Neutrophil (primary cell): ENCODE measurements around the gene ZBP1.

Experiments
- H3K27ac ChIP-seq: fragments of 200-600 bp; sonication (generic); 2 replicates; pipeline ENCODE4 v1.5.1; 2016; ENCODE audit warnings: mild to moderate bottlenecking, moderate library complexity
- H3K27me3 ChIP-seq: fragments of 200-600 bp; sonication (generic); 2 replicates; pipeline ENCODE4 v1.6.0; 2016; ENCODE audit warnings: mild to moderate bottlenecking
- H3K36me3 ChIP-seq: fragments of 200-600 bp; sonication (generic); 2 replicates; pipeline ENCODE4 v1.5.1; 2017
- H3K4me1 ChIP-seq, 2 experiments: fragments of 200-600 bp in 1 of 2; sonication (generic) in 1 of 2; 1 replicate in 1 of 2; 2 replicates in 1 of 2; pipeline versions ENCODE4 v1.5.1 to v1.6.1; 2013 to 2016; ENCODE audit warnings: low read depth in 1 of 2, low read length in 1 of 2, mild to moderate bottlenecking in 1 of 2, moderate library complexity in 1 of 2; ENCODE audit not compliant: control insufficient read depth in 1 of 2, insufficient read depth in 1 of 2
- H3K4me3 ChIP-seq, 2 experiments: fragments of 200-600 bp in 1 of 2; sonication (generic) in 1 of 2; 1 replicate in 1 of 2; 2 replicates in 1 of 2; pipeline ENCODE4 v1.5.1; 2013 to 2016; ENCODE audit warnings: low read depth in 1 of 2, low read length in 1 of 2, mild to moderate bottlenecking in 1 of 2, moderate library complexity in 1 of 2
- H3K9me3 ChIP-seq: fragments of 200-600 bp; sonication (generic); 2 replicates; pipeline ENCODE4 v1.5.1; 2016
- CTCF ChIP-seq: fragments of 200-600 bp; sonication (generic); IDR thresholded peaks from 2 replicates; pipeline ENCODE4 v1.5.1; 2016; ENCODE audit warnings: antibody characterized with exemption

Gene ZBP1

GRCh38 chr20:57555457-57556184, 64.6 kb downstream of the ZBP1 start:
- no peaks in the 10 kb centered on the region for H3K9me3 ChIP-seq
- H3K4me1 ChIP-seq = no peaks in the 10 kb centered on the region
- H3K36me3 ChIP-seq = no peaks in the 10 kb centered on the region
- H3K27me3 ChIP-seq = peaks cover 69% of the 10 kb centered on the region
- no peak overlapping the region for H3K27ac ChIP-seq
- no peak overlapping the region for H3K4me3 ChIP-seq
- no peak for TF ChIP-seq CTCF
